ENCODE results near the gene HSD17B1.

The HSD17B1 gene

GRCh38 chr17:42559075-42559474, 6.4 kb downstream of the HSD17B1 start:
- TF ChIP-seq, protein P1, sequence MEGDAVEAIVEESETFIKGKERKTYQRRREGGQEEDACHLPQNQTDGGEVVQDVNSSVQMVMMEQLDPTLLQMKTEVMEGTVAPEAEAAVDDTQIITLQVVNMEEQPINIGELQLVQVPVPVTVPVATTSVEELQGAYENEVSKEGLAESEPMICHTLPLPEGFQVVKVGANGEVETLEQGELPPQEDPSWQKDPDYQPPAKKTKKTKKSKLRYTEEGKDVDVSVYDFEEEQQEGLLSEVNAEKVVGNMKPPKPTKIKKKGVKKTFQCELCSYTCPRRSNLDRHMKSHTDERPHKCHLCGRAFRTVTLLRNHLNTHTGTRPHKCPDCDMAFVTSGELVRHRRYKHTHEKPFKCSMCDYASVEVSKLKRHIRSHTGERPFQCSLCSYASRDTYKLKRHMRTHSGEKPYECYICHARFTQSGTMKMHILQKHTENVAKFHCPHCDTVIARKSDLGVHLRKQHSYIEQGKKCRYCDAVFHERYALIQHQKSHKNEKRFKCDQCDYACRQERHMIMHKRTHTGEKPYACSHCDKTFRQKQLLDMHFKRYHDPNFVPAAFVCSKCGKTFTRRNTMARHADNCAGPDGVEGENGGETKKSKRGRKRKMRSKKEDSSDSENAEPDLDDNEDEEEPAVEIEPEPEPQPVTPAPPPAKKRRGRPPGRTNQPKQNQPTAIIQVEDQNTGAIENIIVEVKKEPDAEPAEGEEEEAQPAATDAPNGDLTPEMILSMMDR (IDR thresholded peaks at IDR 0.05; ENCODE audit: borderline replicate concordance, insufficient read depth, low read depth, low read length): no peak
- no peak overlapping the region for H3K4me3 ChIP-seq (ENCODE audit: low read depth, low read length)

GRCh38 chr17:42560246-42560645, 7.5 kb downstream of the HSD17B1 start:
- TF ChIP-seq, protein P1 (IDR thresholded peaks at IDR 0.05; ENCODE audit: borderline replicate concordance, insufficient read depth, low read depth, low read length): no peak
- no peak overlapping the region for H3K4me3 ChIP-seq (ENCODE audit: low read depth, low read length)

GRCh38 chr17:42561897-42562387, 9.2 kb downstream of the HSD17B1 start, which contains the start of gene COASY:
Gene COASY (plus strand): TSS chr17:42562148. CDS start chr17:42562623, 475 bp downstream.
- TF ChIP-seq, protein P1 (IDR thresholded peaks at IDR 0.05; ENCODE audit: borderline replicate concordance, insufficient read depth, low read depth, low read length): no peak
- peak within 1 kb of the TSS; percentile 62 for H3K4me3 ChIP-seq (ENCODE audit: low read depth, low read length)

GRCh38 chr17:42562388-42563142, 9.8 kb downstream of the HSD17B1 start:
- TF ChIP-seq, protein P1 (IDR thresholded peaks at IDR 0.05; ENCODE audit: borderline replicate concordance, insufficient read depth, low read depth, low read length): no peak
- peak overlapping the region; percentile 62 for H3K4me3 ChIP-seq (ENCODE audit: low read depth, low read length)

DNA sequence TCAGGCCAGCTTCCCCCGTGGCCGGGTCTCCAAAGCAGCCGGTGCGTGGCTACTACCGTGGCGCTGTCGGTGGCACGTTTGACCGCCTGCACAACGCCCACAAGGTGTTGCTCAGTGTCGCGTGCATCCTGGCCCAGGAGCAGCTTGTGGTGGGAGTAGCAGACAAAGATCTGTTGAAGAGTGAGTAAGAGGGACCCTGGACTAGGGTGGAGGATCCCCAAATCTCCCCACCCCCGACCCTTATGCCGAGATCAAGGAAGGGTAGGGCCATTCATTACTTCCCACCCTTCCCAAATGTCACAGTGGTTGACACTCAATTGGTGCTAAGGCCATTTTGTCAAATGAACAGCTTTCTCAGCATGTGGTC, 10.4 kb downstream of the HSD17B1 start:
- H3K4me3 ChIP-seq (ENCODE audit: low read depth, low read length): peak overlapping the region; percentile 62
- TF ChIP-seq, protein P1 (IDR thresholded peaks at IDR 0.05; ENCODE audit: borderline replicate concordance, insufficient read depth, low read depth, low read length): no peak

DNA sequence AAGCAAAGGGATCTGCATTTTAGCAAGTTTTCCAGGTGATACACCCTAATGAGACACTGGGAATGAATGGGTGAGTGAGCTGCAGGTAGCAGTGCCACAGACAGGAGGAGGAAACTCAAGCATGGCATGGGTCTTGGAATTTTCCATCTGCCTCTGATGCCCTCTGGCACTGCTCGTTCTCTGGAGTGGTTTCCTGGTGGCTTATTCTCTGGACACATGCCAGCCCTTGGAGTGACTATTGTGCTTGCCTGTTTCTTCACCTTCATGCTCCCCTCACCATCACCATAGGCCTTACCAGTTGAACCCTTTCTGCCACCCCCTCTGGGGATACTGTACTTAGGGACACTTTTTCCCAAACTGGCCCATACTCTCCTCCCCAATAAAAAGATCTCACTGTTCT, 10.8 kb downstream of the HSD17B1 start:
- TF ChIP-seq, protein P1 (IDR thresholded peaks at IDR 0.05; ENCODE audit: borderline replicate concordance, insufficient read depth, low read depth, low read length): no peak
- H3K4me3 ChIP-seq (ENCODE audit: low read depth, low read length): peak overlapping the region; percentile 62

- H3K4me3 ChIP-seq (ENCODE audit: low read depth, low read length): no peak overlapping the region
- TF ChIP-seq, protein P1 (IDR thresholded peaks at IDR 0.05; ENCODE audit: borderline replicate concordance, insufficient read depth, low read depth, low read length): no peak
These were observed 11.2 kb downstream of the HSD17B1 start for GRCh38 chr17:42563950-42564349.

Measured in GM12875 (cell line).